HG02852 (cell line): Measurements from ENCODE around the gene PLAAT4.

Experiments
- ATAC-seq: cut with Tn5 transposase; IDR thresholded peaks from one replicate; pipeline ENCODE4 v1.9.1; 2021; ENCODE audit warnings: mild to moderate bottlenecking, moderate library complexity; ENCODE audit not compliant: unreplicated experiment

Gene PLAAT4

GRCh38 chr11:63536669-63537292, at the start of gene PLAAT4:
Gene PLAAT4, plus strand, starts transcription at chr11:63536808. Its CDS starts 61 bp downstream, at chr11:63536869.
- ATAC-seq = no peak

- ATAC-seq = no peak
Measured at GRCh38 chr11:63488789-63489188, 47.8 kb upstream of the PLAAT4 start.

- no peak for ATAC-seq
Measured at GRCh38 chr11:63489879-63490278, 46.7 kb upstream of the PLAAT4 start.

GRCh38 chr11:63490551-63491239, 45.9 kb upstream of the PLAAT4 start, which contains the start of gene PLAAT5:
Gene PLAAT5, minus strand, starts transcription at chr11:63491167. Its CDS starts 133 bp downstream, at chr11:63491034.
- no peak for ATAC-seq

- no peak for ATAC-seq
Measured at GRCh38 chr11:63491240-63491587, 45.4 kb upstream of the PLAAT4 start.

GRCh38 chr11:63491636-63492372, 44.8 kb upstream of the PLAAT4 start:
- ATAC-seq = no peak

GRCh38 chr11:63492441-63492840, 44.2 kb upstream of the PLAAT4 start:
- no peak for ATAC-seq

GRCh38 chr11:63493127-63493526, 43.5 kb upstream of the PLAAT4 start:
- ATAC-seq = no peak

- ATAC-seq = no peak
Measured at GRCh38 chr11:63494975-63495374, 41.6 kb upstream of the PLAAT4 start.

- no peak for ATAC-seq
Measured at GRCh38 chr11:63499874-63500273, 36.7 kb upstream of the PLAAT4 start.

- ATAC-seq = no peak
Measured at GRCh38 chr11:63501236-63501635, 35.4 kb upstream of the PLAAT4 start.

GRCh38 chr11:63502252-63502820, 34.3 kb upstream of the PLAAT4 start:
- no peak for ATAC-seq

GRCh38 chr11:63503492-63503891, 33.1 kb upstream of the PLAAT4 start:
- ATAC-seq = no peak

- no peak for ATAC-seq
Measured at GRCh38 chr11:63504054-63504453, 32.6 kb upstream of the PLAAT4 start.

GRCh38 chr11:63504933-63505586, 31.5 kb upstream of the PLAAT4 start:
- ATAC-seq = no peak

GRCh38 chr11:63505857-63506528, 30.6 kb upstream of the PLAAT4 start, which contains the start of gene LGALS12:
Gene LGALS12, plus strand, starts transcription at chr11:63506084. Its CDS starts 375 bp downstream, at chr11:63506459.
- no peak for ATAC-seq

- no peak for ATAC-seq
Measured at GRCh38 chr11:63506876-63507275, 29.7 kb upstream of the PLAAT4 start.

- ATAC-seq = no peak
Measured at GRCh38 chr11:63507511-63507910, 29.1 kb upstream of the PLAAT4 start.

- no peak for ATAC-seq
Measured at GRCh38 chr11:63508009-63508408, 28.6 kb upstream of the PLAAT4 start.

GRCh38 chr11:63508745-63509144, 27.9 kb upstream of the PLAAT4 start:
- ATAC-seq = no peak
